GM19035 (cell line): Measurements from ENCODE around the gene SAMSN1.
A peak's percentile ranks its signal among the peaks of the same experiment; 100 is the strongest.
"Not testable (repeated sequence)": the region's sequence is repeated elsewhere in the genome, so short reads cannot be mapped to it uniquely, and the experiment has no call there.

Experiments used
- ATAC-seq: cut with Tn5 transposase; IDR thresholded peaks from one replicate; pipeline ENCODE4 v1.9.1; 2021; ENCODE audit not compliant: unreplicated experiment

The SAMSN1 gene

DNA sequence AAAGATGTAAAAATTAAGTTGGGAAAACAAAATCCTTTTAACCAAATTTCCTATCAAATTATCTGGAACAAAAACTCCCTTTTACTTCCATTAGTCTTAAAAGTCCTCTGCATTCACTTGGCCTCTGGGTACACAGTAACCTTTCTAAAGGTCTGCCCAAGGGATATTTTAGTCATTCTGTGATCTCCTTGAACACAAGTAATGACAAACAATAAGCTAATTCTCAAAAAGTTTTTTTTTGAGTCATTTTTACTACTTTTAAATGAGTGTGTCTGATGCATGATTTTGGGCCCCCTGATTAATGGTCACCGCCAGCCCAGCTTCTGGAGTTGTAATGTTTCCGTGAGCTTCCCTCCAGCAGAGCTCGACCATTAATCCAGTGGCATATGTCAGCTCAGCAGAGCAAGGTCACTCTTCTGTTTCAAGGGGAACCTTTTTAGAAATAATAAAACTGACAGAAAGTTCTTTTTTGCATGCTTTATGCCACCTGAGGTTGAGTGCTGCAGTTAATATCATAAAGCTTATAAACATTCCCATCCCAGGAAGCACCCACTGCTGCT lies 14.3 kb downstream of the SAMSN1 start:
- ATAC-seq: no peak

- no peak for ATAC-seq
Measured at GRCh38 chr21:14530592-14530991, 15.5 kb downstream of the SAMSN1 start.

DNA sequence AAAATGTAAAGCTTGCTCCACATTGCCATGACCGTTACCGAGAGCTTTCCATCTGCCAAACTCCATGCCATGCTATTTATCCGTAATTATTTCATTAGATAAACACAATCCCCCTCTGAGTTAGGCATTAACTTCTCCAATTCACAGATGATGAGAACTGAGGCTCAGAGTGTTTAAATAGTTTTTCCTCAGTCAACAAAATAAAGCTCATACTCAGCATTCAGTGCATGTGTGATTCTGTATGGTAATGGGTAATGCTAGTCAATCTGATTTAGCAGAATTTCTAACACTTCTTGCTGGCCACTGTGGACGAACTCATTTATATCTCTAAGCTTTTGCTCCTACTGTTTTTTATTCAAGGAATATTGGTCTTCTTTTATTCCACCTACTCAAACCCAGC lies 17.3 kb downstream of the SAMSN1 start:
- no peak for ATAC-seq

GRCh38 chr21:14527696-14528652 lies 18.1 kb downstream of the SAMSN1 start:
- no peak for ATAC-seq

- ATAC-seq: no peak
Measured at GRCh38 chr21:14526836-14527695, 19.0 kb downstream of the SAMSN1 start.

GRCh38 chr21:14526199-14526598 lies 19.9 kb downstream of the SAMSN1 start:
- ATAC-seq: no peak

DNA sequence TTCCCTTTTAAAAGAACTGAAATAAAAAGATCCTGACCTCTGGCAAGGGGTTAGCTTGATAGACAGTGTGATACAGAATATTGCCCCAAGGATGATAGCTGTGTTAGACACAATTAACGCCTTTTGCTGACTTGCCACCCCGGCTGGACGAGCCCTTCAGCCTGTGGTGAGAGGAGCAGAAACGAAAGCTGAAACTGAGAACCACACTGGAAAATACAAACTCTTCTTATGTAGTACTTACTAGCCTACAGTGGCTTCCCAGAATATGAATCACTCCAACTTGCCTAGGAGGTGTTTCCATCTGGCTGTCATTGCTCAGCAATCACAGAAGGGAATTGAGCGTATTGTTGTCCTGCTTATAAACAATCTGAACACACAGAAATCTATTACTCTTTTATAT lies 22.9 kb downstream of the SAMSN1 start:
- ATAC-seq: peak; percentile 77

- no peak for ATAC-seq
Measured at GRCh38 chr21:14522736-14523135, 23.4 kb downstream of the SAMSN1 start.

DNA sequence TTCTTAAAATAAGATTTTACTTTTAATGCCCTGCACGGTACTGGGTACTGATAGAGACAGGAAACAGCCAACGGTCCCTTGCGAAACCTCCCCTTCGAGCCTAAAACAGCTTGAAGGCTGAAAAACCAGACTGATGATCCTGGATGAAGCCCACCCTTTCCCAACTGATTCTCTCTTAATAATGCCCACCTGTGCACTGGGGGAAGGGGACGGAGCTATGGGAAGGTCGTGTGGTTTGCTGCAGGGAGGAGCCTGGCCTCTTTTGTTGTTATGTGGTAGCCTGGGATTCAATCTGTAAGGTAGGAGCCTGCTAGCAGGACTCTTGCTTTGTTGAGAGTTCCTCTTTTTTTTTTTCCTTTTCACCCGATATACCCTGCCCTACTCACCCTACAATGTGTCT lies 25.6 kb downstream of the SAMSN1 start:
- no peak for ATAC-seq

GRCh38 chr21:14519000-14519399 lies 27.1 kb downstream of the SAMSN1 start:
- no peak for ATAC-seq

DNA sequence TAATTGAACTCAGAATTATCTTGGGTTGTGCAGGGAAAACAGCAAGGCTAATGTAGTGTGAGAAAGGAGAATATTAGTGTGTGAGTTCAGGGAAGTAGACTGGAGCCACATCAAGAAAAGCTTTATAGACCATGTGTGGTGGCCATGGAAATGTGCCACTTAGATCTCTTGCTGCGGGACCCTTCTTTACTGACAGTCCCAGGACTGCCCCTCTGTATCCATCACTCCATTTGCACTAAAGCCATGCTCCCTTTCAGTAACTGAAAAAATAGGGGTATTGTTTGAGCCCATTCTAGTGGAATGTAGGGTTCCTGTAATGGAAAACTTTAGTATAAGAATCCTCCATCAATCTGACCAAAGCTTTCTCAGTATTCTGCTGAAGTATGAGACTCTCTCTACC lies 32.3 kb downstream of the SAMSN1 start:
- ATAC-seq: no peak

- not testable (repeated sequence) for ATAC-seq
Measured at GRCh38 chr21:14506859-14507457, 39.2 kb downstream of the SAMSN1 start.

- ATAC-seq: no peak
Measured at GRCh38 chr21:14500873-14501272, 45.2 kb downstream of the SAMSN1 start.

DNA sequence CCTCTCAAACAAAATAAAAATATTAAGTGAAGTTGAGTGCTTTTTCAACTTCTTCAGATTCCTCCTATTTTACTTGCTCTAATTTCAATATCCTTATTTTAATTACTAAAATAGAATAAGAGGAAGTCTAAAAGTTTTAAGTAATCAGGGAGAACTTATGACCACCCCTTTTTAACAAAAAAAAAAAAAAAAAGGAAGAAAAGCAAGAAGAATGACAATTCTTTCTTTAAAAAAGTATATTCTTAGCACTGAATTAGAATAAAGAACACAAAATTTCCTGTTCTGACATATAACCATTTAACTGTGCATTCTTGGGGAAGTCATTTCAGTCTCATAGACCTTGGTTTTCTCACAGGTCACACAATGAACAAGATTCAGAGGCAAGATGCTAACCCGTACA lies 46.8 kb downstream of the SAMSN1 start:
- no peak for ATAC-seq

GRCh38 chr21:14497825-14498224 lies 48.3 kb downstream of the SAMSN1 start:
- no peak for ATAC-seq

GRCh38 chr21:14495075-14495474 lies 51.0 kb downstream of the SAMSN1 start:
- no peak for ATAC-seq

DNA sequence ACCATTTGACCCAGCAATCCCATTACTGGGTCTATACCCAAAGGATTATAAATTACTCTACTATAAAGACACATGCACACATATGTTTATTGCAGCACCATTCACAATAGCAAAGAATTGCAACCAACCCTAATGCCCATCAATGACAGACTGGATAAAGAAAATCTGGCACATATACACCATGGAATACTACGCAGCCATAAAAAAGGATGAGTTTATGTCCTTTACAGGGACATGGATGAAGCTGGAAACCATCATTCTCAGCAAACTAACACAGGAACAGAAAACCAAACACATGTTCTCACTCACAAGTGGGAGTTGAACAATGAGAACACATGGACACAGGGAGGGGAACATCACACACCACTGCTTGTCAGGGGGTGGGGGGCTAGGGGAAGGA lies 51.9 kb downstream of the SAMSN1 start:
- ATAC-seq: not testable (repeated sequence)

DNA sequence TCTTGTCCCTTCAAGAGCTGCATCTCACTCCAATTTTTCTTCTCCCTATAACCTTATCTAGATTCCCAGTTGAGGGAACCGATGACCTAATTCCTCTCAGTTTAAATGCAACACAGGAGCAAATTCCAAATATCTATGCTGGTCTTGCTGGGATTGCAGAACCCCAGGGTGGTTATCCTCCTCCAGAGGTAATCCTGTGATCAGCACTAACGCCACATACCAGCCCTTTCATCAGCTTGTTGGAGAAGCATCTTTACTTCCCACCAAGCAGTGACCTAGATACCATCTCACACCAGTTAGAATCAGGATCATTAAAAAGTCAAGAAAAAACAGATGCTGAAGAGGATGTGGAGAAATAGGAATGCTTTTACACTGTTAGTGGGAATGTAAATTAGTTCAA lies 52.4 kb downstream of the SAMSN1 start:
- no peak for ATAC-seq

DNA sequence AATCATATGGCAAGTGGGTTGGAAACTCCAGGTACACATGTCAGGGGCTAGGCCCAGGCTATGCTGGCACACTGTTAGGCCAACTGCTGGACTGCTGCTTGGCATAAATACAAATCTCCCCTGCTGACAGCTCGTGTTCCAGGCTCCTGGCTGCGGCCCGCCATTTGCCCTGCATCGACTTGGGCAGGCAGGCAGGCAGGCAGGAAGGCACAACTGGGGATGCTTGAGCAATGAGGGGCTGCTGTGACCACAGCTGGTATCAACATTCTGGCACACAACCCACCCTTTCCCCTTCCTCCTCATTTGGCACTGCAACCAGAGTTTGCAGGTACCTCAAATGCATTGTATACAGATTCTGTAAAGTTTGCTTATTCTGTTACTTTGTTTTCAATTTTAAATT lies 53.2 kb downstream of the SAMSN1 start:
- ATAC-seq: no peak

- ATAC-seq: no peak
Measured at GRCh38 chr21:14491269-14491681, 54.8 kb downstream of the SAMSN1 start.

- ATAC-seq: no peak
Measured at GRCh38 chr21:14488672-14489204, 57.4 kb downstream of the SAMSN1 start.
